ENCODE data around the gene CIC.

DNA sequence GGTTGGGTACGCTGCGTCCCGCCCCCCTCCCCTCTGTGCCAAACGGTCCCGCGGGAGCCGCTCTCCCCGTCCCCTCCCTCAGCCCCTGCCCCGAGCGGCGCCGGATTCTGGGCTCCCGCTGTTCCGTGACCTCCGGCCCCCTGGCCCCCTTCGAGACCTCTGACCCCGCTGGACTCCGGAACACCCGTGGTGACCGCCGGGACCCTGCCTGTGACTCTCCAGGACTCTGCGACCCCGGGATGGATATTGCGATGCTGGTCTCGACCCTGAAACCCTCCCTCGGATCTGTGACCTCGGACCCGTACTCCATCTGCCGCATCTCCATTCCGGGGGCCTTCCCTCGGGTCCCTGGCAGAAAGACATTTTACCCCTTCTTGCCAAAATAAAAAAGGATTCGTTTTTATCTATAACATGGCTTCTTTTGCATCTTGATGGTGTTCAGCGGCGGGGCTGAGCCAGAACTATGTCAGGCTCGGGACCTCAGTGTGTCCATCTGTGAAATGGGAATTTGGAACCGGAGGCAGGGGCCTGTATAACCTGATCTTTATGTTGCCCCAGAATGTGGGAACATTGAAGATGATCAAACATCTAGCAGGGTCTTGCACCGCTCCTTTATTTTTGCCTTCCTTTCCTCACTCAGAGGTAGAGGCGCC is 55.7 kb downstream of the CIC start:
- TF ChIP-seq, protein P1, sequence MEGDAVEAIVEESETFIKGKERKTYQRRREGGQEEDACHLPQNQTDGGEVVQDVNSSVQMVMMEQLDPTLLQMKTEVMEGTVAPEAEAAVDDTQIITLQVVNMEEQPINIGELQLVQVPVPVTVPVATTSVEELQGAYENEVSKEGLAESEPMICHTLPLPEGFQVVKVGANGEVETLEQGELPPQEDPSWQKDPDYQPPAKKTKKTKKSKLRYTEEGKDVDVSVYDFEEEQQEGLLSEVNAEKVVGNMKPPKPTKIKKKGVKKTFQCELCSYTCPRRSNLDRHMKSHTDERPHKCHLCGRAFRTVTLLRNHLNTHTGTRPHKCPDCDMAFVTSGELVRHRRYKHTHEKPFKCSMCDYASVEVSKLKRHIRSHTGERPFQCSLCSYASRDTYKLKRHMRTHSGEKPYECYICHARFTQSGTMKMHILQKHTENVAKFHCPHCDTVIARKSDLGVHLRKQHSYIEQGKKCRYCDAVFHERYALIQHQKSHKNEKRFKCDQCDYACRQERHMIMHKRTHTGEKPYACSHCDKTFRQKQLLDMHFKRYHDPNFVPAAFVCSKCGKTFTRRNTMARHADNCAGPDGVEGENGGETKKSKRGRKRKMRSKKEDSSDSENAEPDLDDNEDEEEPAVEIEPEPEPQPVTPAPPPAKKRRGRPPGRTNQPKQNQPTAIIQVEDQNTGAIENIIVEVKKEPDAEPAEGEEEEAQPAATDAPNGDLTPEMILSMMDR (IDR thresholded peaks at IDR 0.05) = no peak
- TF ChIP-seq POLR2A (IDR thresholded peaks at IDR 0.05) (no peak), POLR2AphosphoS5 (IDR thresholded peaks at IDR 0.05; ENCODE audit: insufficient read depth in 1 of 2, low read depth in 1 of 2) (no peak)
